ENCODE data around the gene ETS1. TPM values are rescaled to one million over a fixed set of nuclear protein-coding genes. Genes with fewer than 3 reads are reported as not detected.

The ETS1 gene
- total RNA-seq, 1 experiment from 2014 or later: 3.7 TPM

DNA sequence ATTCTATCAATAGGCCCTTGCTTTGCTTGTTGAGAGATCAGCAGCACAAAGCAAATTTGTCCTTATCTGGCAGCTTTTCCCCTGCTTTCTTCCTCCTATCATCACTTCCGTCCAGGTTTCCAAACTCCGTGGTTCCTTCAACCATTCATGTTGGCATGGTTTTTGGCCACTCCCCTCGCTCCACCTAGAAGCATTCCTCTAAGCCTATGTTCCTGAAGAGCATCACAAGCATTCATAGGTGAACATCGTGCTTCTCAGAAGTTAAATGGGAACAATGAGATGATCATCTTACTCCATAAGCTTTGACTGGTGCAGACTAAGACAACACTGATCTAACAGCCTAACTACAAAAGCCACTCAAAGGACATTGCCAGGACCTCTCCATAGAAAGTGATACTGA is 86.3 kb downstream of the ETS1 start:
- H3K4me3 ChIP-seq (ENCODE audit: low read depth, low read length, poor library complexity, severe bottlenecking): no peak overlapping the region
- H3K27me3 ChIP-seq (replicated peaks; ENCODE audit: insufficient read depth, low read depth, low read length, poor library complexity): peaks cover 64% of the 10 kb centered on the region
- intact Hi-C loops (cut with micrococcal nuclease; ENCODE audit: unreplicated experiment): no loop called here
- DNase-seq (ENCODE audit: low spot score): no peak
- ChIA-PET CTCF (no interaction called here), POLR2A (ENCODE audit: low non-redundant PET) (no interaction called here)
- no peaks in the 10 kb centered on the region for H3K36me3 ChIP-seq (ENCODE audit: insufficient read depth, low read length, poor library complexity, severe bottlenecking)
- no peaks in the 10 kb centered on the region for H3K4me1 ChIP-seq (ENCODE audit: insufficient read depth, low read length, poor library complexity, severe bottlenecking)
- H3K27ac ChIP-seq (ENCODE audit: low read depth, low read length, poor library complexity, severe bottlenecking): no peak overlapping the region
- TF ChIP-seq CTCF (conservative IDR thresholded peaks at IDR 0.05; ENCODE audit: low read depth, low read length): no peak
- no peak for TF ChIP-seq EZH2 (IDR thresholded peaks at IDR 0.05; ENCODE audit: borderline replicate concordance, low read depth, low read length, poor library complexity, severe bottlenecking)
- H3K9me3 ChIP-seq (ENCODE audit: low read depth, low read length, poor library complexity, severe bottlenecking): no peaks in the 10 kb centered on the region
- BruUV-seq (replicated peaks): no TSS peak

- Histone ChIP-seq H3K27ac (ENCODE audit: low read depth, low read length, poor library complexity, severe bottlenecking) (no peak overlapping the region), H3K27me3 (replicated peaks; ENCODE audit: insufficient read depth, low read depth, low read length, poor library complexity) (peaks cover 64% of the 10 kb centered on the region), H3K4me1 (ENCODE audit: insufficient read depth, low read length, poor library complexity, severe bottlenecking) (no peaks in the 10 kb centered on the region), H3K9me3 (ENCODE audit: low read depth, low read length, poor library complexity, severe bottlenecking) (no peaks in the 10 kb centered on the region), H3K4me3 (ENCODE audit: low read depth, low read length, poor library complexity, severe bottlenecking) (no peak overlapping the region), H3K36me3 (ENCODE audit: insufficient read depth, low read length, poor library complexity, severe bottlenecking) (no peaks in the 10 kb centered on the region)
- BruUV-seq (replicated peaks): no TSS peak
- no peak for DNase-seq (ENCODE audit: low spot score)
- no peak for TF ChIP-seq EZH2 (IDR thresholded peaks at IDR 0.05; ENCODE audit: borderline replicate concordance, low read depth, low read length, poor library complexity, severe bottlenecking)
- intact Hi-C loops (cut with micrococcal nuclease; ENCODE audit: unreplicated experiment): no loop called here
- POLR2A ChIA-PET (ENCODE audit: low non-redundant PET): no interaction called here
- CTCF ChIA-PET: no interaction called here
Observed at GRCh38 chr11:128500493-128500892, 86.9 kb downstream of the ETS1 start.

GRCh38 chr11:128499613-128500253 is 87.6 kb downstream of the ETS1 start:
- intact Hi-C loops (cut with micrococcal nuclease; ENCODE audit: unreplicated experiment): no loop called here
- Histone ChIP-seq H3K4me3 (ENCODE audit: low read depth, low read length, poor library complexity, severe bottlenecking) (no peak overlapping the region), H3K9me3 (ENCODE audit: low read depth, low read length, poor library complexity, severe bottlenecking) (no peaks in the 10 kb centered on the region), H3K36me3 (ENCODE audit: insufficient read depth, low read length, poor library complexity, severe bottlenecking) (no peaks in the 10 kb centered on the region), H3K27ac (ENCODE audit: low read depth, low read length, poor library complexity, severe bottlenecking) (no peak overlapping the region), H3K27me3 (replicated peaks; ENCODE audit: insufficient read depth, low read depth, low read length, poor library complexity) (peaks cover 70% of the 10 kb centered on the region), H3K4me1 (ENCODE audit: insufficient read depth, low read length, poor library complexity, severe bottlenecking) (no peaks in the 10 kb centered on the region)
- ChIA-PET CTCF (no interaction called here), POLR2A (ENCODE audit: low non-redundant PET) (no interaction called here)
- no peak for TF ChIP-seq CTCF (conservative IDR thresholded peaks at IDR 0.05; ENCODE audit: low read depth, low read length)
- TF ChIP-seq EZH2 (IDR thresholded peaks at IDR 0.05; ENCODE audit: borderline replicate concordance, low read depth, low read length, poor library complexity, severe bottlenecking): no peak
- BruUV-seq (replicated peaks): no TSS peak
- DNase-seq (ENCODE audit: low spot score): no peak

DNA sequence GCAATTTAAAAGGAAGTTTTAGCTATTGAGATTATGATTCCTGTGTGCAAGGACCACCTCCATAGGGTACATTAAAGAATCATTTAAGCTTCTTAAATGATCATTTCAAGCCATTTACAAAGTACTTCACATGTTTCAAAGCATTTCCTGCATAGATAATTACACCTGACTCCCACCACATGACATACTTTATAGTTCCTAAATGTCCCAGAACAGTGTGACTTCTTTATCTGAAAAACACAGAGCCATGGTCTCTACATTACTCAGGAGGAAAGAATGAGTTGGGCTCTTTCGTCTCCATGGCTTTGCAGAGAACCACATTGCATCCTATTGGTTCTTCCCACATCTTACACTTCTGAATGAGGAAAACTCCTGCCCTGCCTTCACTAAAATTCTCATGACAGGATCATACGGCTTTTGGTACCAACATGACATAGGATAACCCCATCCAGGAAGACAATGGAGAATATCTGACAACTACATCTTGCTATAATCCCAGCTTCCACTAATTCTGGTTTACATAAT is 88.6 kb downstream of the ETS1 start:
- intact Hi-C loops (cut with micrococcal nuclease; ENCODE audit: unreplicated experiment): no loop called here
- H3K27me3 ChIP-seq (replicated peaks; ENCODE audit: insufficient read depth, low read depth, low read length, poor library complexity): peaks cover 70% of the 10 kb centered on the region
- H3K27ac ChIP-seq (ENCODE audit: low read depth, low read length, poor library complexity, severe bottlenecking): no peak overlapping the region
- ChIA-PET POLR2A (ENCODE audit: low non-redundant PET) (no interaction called here), CTCF (no interaction called here)
- no peaks in the 10 kb centered on the region for H3K4me1 ChIP-seq (ENCODE audit: insufficient read depth, low read length, poor library complexity, severe bottlenecking)
- H3K4me3 ChIP-seq (ENCODE audit: low read depth, low read length, poor library complexity, severe bottlenecking): no peak overlapping the region
- TF ChIP-seq EZH2 (IDR thresholded peaks at IDR 0.05; ENCODE audit: borderline replicate concordance, low read depth, low read length, poor library complexity, severe bottlenecking) (no peak), CTCF (conservative IDR thresholded peaks at IDR 0.05; ENCODE audit: low read depth, low read length) (no peak)
- no peaks in the 10 kb centered on the region for H3K9me3 ChIP-seq (ENCODE audit: low read depth, low read length, poor library complexity, severe bottlenecking)
- H3K36me3 ChIP-seq (ENCODE audit: insufficient read depth, low read length, poor library complexity, severe bottlenecking): no peaks in the 10 kb centered on the region
- peak; percentile 38 for DNase-seq (ENCODE audit: low spot score)
- BruUV-seq (replicated peaks): no TSS peak

Measured in A673 (cell line).